NCI-H1436 (cell line): Measurements from ENCODE around the gene NCKAP1.

Experiments
- DNase-seq: peaks from one replicate; lab custom pipeline; 2025; lab: John Stamatoyannopoulos, UW

The NCKAP1 gene

DNA sequence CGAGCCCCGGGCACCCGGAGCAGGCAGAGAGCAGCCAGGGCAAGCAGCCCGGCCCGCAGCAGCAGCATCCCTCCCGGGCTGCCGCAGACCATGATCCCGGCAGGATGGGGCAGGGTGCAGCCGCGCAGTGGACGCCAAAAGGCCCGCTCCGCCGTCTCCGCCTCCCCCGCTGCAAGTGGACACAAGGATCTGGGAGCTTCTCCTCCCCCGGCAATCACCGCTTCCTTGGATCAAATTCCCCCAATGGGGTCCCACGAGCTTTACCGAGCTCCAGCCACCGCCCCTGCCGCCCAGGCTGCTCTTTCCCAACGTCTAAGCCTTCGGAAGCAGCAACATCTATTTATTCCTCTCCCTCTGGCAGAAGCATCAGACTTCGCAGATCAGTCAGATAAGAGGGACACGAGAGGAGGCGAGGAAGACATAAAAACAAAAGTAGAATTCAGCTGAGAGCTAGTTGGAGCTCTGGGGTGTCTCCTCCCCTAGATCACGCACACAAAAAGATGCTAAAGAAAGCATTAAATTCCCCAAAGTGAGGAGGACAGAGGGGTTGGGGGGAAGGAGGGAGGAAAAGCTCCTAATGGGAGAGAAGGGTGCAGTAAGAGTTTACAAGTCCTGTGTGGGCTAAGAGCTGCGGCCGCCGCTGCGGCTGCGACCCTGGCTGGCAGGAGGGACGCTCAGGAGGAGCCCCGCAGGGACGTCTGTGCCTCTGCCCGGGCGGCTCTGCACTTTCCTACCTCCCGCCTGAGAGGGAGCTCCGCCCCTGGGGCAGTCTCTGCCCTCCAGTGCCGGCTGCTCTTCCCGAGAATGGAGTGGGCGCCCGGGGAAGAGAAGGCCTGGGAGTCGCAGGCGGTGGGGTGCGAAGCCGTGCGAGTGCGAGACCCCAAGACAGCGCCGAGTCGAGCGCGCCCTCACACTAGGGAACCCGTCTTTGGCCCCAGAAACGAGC lies 171.5 kb downstream of the NCKAP1 start, which contains the start of gene FRZB:
Gene FRZB (minus strand): TSS at position 177 of the 946 bp plus-strand sequence. CDS start 85 bp downstream, at position 92.
- no peak for DNase-seq

DNA sequence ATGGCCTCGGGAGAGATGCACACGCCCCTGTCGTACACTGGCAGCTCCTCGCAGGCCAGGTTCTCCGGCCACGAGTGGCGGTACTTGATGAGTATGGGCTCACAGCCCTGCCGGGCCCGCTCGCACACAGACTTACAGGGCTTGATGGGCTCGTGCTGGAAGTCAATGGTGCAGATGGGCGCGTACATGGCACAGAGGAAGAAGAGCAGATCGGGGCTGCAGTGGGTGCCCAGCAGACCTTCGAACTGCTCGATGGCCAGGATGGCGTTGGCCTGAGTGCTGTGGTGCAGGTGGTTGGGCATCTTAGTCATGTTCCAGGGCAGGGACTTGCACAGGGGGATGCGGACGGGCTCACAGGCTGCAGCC lies 172.2 kb downstream of the NCKAP1 start:
- DNase-seq, result no peak

- no peak for DNase-seq
These were observed 173.2 kb downstream of the NCKAP1 start for GRCh38 chr2:182864949-182865570.

GRCh38 chr2:182863642-182864041 lies 174.6 kb downstream of the NCKAP1 start:
- no peak for DNase-seq

DNA sequence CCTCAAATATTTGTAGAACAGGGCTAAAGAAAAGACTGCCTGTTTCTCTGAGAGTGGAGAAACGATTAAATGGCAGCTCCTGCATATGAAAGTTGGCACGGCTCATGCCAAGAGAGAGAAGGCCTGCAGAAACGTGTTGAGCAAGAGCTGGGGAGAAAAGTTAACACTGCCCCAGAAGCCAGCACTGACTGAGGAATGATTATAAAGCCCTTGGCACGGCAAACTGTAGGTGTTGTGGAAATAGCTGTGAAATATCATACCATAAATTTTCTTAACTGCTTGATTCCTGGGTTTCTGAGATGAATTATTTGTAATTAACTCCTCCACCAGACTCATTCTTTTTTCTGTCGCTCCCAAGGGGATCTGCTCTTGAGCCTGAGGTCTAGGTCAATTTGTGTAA lies 176.2 kb downstream of the NCKAP1 start:
- no peak for DNase-seq

GRCh38 chr2:182860858-182861257 lies 177.4 kb downstream of the NCKAP1 start:
- DNase-seq, result no peak
